UCSD-AML1 (cell line): ENCODE data around the gene TOX2.

Experiments
- DNase-seq: peaks from one replicate; lab custom pipeline; 2025; ENCODE audit not compliant: unreplicated experiment; lab: John Stamatoyannopoulos, UW

Gene TOX2

GRCh38 chr20:44052166-44052565 lies 137.5 kb downstream of the TOX2 start:
- DNase-seq = no peak

- DNase-seq = no peak
These were observed 138.4 kb downstream of the TOX2 start for GRCh38 chr20:44053046-44053445.

- no peak for DNase-seq
These were observed 139.5 kb downstream of the TOX2 start for GRCh38 chr20:44054118-44054517.

DNA sequence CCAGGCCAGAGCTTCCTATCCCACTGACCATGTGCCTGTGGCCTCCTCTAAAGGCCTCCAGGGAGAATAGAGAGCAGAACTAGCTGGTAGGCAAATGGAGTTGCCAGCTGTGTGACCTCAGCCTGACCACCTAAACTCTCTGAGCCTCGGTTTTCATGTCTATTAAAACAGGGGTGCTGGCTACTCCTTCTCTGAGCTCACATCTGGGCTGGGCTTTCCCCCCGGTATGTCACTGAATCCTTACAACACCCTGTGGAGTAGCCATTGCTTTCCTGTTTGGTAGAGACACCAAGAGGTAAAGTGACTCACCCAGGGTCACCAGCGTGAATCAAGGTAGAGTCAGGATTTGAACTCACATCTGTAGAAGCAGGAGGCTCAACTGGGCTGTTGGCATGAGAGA lies 140.2 kb downstream of the TOX2 start:
- DNase-seq = no peak

- peak; percentile 54 for DNase-seq
These were observed 141.5 kb downstream of the TOX2 start for GRCh38 chr20:44056010-44056698.

DNA sequence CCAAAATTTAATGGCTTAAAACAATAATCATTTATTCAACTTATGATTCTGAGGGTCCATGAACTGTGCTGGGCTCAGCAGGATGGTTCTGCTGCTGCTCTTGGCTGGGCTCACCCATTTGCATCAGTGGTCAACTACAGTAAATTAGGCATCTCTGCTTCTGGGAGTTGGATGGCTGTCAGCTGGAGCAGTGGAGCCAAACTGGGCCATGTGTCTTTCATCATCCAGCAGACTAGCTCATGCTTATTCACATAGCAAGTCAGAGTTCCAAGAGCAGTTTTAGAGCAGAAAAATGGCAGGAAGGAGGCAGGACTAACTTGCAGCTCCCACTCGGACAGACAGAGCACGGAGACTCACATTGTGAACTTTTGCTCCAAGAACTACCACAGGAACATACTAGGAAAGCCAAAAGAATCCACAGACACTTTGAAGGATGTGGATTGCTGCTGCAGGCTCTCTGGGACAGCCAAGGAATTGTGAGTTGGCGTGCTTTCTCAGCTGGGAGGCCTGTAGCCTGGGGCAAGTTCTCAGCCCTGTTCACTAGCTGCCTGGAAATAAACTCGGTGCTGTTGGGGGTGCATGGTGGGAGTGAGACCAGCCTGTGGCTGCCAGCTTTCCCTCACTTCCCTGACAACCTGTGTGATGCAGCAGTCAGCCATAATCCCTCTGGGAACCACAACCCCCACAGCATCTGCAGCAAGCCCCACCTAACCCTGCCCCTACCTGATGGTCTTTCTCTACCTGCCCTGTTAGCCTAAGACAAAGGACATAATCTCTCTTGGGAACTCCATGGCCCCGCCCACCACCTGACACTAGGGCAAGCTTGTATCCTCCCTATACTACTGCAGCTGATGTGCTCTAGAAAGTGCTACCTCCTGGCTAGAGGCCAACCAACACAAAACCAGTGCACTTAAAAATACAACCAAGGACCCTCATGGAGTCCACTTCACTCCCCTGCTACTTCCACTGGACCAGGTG lies 143.3 kb downstream of the TOX2 start:
- DNase-seq = no peak

GRCh38 chr20:44064501-44065400 lies 150.1 kb downstream of the TOX2 start:
- no peak for DNase-seq

DNA sequence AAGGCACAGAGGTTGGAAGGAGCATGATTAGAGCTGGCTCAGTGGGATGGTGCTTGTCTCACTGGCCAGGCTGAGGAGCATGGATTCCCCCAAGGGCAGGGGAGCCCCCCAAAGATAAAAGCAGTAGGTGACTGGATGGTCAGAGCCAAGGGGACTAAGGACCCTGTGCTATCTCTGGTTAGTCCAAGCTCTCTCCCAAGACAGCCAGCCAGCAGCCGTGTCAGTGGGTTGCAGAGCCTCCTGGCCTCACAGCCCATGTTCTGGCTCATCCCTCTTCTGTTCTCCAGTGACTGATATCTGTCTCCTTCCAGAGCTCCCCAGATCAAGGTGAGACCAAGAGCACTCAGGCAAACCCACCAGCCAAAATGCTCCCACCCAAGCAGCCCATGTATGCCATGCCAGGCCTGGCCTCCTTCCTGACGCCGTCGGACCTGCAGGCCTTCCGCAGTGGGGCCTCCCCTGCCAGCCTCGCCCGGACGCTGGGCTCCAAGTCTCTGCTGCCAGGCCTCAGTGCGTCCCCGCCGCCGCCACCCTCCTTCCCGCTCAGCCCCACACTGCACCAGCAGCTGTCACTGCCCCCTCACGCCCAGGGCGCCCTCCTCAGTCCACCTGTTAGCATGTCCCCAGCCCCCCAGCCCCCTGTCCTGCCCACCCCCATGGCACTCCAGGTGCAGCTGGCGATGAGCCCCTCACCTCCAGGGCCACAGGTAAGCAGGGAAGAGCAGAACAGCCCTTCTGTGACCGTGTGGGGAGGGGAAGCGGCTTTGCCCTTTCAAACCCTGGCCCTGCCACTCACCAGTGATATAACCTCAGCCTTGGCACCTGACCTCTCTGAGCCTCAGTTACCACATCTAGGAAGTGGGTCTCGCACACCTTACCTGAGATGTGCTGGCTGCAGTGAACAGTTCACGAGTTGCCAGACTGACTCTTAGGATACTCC lies 151.0 kb downstream of the TOX2 start:
- no peak for DNase-seq

DNA sequence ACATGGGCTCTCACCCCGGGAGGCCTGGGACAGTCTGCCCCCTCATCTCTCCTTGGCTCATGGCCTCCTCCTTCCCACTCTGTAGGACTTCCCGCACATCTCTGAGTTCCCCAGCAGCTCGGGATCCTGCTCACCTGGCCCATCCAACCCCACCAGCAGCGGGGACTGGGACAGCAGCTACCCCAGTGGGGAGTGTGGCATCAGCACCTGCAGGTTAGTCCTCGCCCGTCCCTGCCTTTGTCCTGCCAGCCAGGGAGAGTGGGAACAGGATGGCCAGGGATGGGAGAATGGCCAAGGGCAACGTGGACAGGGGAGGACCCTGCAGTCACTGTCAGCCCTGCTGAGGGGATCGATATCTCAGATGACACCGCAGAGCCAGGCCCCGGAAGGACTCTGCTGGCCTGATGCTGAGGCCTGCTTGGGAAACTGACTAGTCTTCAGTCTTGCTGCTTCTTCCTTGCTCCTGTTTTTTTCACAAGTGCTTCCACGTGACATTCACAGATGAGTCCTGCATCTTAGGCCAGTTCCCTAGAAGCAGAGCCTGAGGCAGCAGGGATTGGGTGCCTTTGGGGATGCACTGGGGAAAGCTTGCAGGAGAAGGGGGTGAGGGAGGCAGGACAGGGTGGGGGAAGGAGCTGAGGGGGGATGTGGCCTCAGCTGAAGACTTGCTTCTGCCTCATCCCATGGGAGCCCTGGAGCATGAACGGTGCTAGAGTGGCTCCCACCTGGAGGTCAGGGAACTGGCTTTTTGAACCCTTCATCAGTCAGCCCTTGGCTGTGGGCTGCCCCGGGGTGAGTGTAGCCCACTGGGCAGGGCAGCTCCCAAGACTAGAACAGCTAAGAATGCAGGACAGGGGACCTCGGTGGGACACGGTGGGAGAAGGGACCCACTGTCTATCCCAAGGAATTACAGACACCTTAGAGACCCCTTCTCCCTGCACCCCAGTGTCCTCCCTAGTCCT lies 152.3 kb downstream of the TOX2 start:
- no peak for DNase-seq

DNA sequence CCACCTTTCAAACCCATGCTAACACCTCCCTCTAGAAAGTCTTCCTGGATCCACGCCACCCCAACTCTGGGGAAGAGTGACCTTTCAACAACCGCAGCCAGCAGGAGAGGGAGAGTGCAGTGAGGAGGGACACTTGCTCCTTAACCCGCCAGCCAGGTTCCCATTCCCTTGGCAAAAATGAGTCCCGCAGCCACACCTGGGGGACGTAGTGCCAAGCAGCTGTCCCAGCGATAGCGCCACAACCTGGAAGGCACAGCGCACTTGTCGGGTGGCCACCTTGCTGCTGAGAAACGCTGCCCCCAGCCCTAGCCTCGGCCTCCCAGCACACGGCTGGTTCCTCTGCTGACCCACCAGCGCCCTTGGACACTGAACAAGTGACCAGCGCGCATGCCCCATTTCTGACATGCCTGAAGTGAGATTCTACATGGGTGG lies 153.0 kb downstream of the TOX2 start:
- no peak for DNase-seq

DNA sequence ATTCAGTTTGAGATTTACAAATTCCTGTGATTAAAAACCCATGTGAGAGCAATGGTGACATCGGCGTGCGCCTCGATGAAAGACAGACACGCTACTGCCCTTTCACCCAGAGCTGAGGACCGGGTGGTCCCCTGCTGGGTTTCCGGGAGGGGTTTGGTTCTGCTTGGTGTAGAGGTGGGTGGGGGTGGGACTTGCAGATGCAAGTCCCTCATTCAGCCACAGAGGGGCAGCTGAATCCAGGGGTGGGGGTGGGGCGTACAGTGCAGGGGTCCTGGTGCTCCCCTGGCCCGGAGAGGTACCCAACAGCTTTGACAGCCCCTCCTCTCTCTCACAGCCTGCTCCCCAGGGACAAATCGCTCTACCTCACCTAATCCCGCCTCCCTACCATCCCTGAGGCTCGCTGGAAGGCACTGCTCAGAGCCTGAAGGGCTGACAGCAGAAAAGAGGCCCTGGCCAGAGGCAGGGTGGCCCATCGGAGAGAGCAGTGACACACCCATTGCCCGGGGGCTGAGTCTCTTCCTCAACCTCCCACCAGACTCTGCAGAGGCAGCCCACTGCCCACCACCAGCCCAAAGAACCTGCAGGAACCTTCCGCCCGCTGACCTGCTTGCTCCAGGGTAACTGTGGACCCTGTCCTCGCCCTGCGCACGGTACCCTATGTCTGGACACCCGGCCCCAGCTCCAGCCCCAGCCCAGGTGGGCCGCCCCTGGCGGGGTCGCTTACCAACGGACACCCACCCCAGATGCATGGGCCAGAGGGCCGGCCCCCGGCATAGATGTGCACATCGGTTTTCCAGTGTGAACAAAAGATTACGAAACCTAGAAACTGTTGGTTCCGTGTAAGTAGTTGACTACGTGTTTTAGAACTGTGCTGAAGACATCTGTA lies 153.9 kb downstream of the TOX2 start:
- DNase-seq = no peak

DNA sequence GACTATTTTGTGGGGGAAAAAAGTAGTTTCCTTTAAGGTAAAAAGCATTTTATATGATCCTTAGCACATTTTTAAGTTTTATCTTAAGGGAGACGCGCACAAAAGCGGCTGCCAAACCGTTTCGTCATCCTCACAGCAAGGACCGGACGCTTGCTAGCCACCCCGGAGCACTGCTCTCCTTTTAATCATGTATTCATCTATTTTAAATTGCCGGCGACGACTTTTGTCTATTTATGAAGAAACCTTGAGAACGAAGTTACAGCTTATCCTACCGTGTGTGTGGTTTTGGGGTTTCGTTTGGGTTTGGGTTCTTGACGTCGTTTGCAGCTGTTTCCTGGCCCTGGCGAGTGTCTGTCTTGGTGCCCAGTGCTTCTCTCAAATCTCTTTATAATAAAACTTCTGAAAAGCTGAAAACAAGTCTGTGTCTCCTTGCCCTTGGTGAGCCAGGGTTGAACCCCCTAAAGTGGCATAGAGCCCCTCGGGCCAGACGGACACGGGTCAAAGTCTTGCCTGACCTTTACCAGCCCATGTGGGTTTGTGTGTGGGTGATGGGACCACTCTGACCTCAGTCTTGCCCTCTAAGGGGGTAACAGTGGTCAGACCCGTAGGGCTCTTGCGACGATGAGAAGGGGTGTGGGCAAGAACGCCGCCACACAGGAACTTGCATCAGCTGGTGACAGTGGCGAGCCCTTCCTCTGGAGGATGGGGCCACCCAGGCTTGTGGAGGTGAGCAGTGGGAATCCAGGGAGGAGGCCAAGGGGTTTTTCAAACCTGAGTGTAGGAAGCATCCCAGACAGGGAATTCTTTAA lies 154.8 kb downstream of the TOX2 start:
- DNase-seq = no peak

GRCh38 chr20:44070139-44070900 lies 155.7 kb downstream of the TOX2 start:
- DNase-seq = no peak

GRCh38 chr20:44071057-44071456 lies 156.4 kb downstream of the TOX2 start:
- DNase-seq = no peak

DNA sequence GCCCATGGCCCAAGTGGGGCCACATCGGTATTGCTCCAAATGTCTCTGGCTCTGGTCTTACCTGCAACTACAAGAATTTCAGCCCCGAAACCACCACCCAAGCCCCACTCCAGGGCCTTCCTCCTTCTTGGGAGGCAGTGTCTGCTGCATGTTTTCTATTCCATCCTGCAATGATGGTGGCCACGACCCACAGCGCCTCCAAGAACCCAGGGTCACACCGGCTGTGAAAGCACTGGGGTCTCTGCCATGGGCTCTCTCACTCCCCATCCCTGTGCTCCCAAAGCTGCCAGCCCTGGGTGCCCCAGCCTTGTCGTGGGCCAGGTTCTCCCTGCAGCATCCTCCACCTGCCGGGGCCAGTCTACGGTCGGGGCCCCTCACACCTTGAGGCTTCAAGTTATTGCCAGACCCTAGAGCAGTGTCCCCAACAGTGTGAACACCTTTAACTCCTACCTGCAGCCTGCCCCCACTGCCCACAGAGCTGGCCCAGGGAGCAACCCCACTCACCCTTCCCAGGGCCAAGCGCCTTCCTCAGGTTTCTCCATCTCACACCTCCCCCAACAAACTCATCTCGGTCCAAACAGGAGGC lies 157.0 kb downstream of the TOX2 start:
- no peak for DNase-seq

DNA sequence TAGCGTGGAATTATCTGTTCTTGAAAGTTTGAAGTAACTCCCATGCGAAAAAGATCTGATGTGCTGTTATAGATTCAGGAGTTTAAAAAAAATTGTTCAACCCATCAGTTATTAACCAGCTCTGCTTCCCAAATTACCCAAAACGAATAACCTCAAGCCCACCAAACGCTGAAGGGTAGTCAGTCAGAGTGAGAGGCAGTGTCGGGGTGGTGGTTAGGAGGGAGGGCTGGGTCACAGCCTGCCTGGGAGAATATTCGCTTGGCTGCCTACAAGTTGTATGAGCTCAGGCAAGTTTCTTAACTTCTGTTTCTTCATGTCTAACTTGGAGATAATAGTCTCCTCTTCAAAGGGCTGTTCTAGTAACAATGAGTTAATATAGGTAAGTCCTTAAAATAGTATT lies 157.7 kb downstream of the TOX2 start:
- no peak for DNase-seq
